Measurements from ENCODE around the gene PDE6B.

GRCh38 chr4:704198-704891 lies 79.0 kb downstream of the PDE6B start:
- TF ChIP-seq FOXP2 (optimal IDR thresholded peaks at IDR 0.05; ENCODE audit: control extremely low read depth, extremely low read length, insufficient read depth) = no peak
- TF ChIP-seq POLR2AphosphoS5 (IDR thresholded peaks at IDR 0.05; ENCODE audit: borderline replicate concordance, low read depth, low read length) = no peak
- TF ChIP-seq EZH2 (IDR thresholded peaks at IDR 0.05) = no peak
